Right forelimb (tissue), 1 donor: ENCODE data around the gene ZNF701.
"Not testable (repeated sequence)": the region's sequence is repeated elsewhere in the genome, so short reads cannot be mapped to it uniquely, and the experiment has no call there.

ENCODE experiments used
- DNase-seq: peaks from one replicate; pipeline ENCODE4 v3.0.0-alpha.2; 2018

ZNF701 gene

GRCh38 chr19:52567921-52568320 is 2.2 kb upstream of the ZNF701 start:
- no peak for DNase-seq

GRCh38 chr19:52569638-52569999 is 468 bp upstream of the ZNF701 start:
- peak; percentile 78 for DNase-seq

DNA sequence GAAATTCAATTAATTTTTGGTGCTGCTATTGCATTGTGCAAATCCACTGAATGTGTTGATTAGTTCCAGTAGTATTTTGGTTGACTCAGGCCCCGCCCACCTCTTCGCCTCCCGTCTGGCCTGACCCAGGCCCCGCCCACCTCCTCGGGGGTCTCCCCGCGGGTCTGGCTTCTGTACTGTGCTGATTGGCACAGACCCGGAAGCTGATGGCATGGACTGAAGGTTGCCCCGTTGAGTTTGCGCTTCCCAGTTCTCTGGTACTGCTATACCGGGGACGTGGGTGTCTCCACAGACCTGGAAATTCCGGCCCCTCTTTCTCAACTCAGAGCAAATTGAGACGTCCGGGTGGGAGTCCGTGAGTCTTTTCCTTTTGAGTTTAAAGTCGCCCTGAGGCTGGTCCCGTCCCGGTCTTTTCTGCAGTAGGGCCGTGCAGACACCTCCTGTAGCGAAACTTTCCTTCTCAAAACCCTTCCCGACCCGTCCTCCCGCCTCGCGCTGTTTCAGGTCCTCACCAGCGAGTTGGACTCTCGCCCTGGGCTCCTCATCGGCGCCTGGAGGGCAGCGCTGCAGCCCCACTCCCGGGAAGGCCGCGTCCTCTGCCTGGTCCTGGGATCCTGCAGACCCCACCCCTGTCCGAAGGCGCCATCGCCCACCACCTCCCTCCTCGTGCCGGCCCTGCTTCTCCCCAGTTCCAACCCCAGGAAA is 14.8 kb downstream of the ZNF701 start:
- peak; percentile 60 for DNase-seq

DNA sequence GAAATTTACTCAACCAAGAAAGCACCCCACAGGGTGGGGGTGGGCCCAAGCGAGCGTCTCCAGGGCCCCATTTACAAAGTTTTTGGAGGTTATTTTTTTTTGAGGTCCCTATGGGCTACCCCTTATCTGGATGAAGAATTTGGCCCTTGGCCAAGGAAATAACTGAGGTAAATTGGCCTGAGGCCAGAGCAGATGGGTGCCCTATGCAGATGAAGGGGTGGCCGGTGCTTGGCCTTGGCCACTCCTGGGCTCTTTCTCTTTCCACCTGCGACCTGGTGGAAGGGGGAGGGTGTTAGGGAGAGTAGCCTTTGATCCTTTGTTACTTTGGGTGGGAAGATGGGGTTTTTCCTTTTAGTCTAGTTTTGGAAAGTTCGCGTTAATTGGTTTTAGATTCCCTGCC is 15.5 kb downstream of the ZNF701 start:
- DNase-seq: no peak

DNA sequence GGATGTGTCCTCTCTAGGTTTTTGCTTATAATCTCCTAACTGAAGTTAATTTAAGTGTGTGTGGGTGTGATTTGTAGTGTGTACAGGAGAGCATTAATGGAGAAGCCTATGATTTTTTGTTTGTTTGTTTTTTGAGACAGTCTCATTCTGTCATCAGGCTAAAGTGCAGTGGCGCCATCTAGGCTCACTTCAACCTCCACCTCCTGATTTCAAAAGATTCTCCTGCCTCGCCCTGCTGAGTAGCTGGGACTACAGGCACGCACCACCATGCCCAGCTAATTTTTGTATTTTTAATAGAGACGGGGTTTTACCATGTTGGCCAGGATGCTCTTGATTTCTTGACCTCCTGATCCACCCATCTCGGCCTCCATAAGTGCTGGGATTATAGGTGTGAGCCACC is 20.6 kb downstream of the ZNF701 start:
- no peak for DNase-seq

DNA sequence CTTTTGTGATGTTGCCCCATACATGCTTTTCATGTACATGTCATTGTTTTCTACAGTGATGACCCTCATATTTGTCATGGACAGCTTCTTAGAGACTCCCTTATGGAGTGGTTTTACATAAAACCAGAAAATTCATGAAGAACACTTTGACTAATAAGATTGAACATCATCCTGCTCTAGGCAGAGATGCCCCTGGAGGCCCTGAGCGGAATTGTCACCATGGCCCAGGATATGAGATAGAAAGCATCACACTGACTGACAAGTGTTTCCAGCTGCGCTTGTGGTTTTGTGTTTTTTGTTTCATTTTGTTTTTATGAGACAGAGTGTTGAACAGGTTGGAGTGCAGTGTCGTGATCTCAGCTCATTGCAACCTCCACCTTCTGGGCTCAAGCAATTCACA is 22.2 kb downstream of the ZNF701 start:
- DNase-seq: no peak

DNA sequence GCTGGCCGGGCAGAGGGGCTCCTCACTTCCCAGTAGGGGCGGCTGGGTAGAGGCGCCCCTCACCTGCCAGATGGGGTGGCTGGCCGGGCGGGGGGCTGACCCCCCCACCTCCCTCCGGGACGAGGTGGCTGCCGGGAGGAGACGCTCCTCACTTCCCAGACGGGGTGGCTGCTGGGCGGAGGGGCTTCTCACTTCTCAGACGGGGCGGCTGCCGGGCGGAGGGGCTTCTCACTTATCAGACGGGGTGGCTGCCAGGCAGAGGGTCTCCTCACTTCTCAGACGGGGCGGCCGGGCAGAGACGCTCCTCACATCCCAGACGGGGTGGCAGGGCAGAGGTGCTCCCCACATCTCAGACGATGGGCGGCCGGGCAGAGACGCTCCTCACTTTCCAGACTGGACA is 23.4 kb downstream of the ZNF701 start:
- DNase-seq: not testable (repeated sequence)

- DNase-seq: no peak
Observed at GRCh38 chr19:52599241-52599640, 29.2 kb downstream of the ZNF701 start.

GRCh38 chr19:52600639-52601024 is 30.5 kb downstream of the ZNF701 start:
- no peak for DNase-seq

- DNase-seq: peak; percentile 94
Observed at GRCh38 chr19:52601025-52601973, 31.2 kb downstream of the ZNF701 start.

DNA sequence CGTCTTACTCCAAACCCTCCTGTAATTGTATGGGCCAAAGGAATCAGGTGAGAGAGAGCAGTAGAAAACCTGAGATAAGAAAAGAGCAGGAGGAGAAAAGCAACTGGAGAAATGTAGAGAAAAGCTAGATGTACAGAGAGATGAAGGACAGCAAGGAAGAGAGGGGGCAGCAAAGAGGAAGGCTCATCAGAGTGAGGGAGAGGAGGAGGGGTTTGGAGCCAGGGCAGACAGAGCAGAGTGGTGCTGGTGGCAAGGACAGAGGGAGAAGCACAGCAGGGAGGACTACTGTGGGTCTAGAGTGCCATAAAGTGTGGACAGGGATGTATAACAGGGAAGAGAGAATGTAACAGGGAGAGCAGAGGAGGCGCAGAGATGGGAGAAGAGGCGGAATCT is 31.9 kb downstream of the ZNF701 start:
- DNase-seq: not testable (repeated sequence)

GRCh38 chr19:52602941-52603340 is 32.9 kb downstream of the ZNF701 start:
- DNase-seq: no peak

GRCh38 chr19:52603558-52604207 is 33.6 kb downstream of the ZNF701 start:
- no peak for DNase-seq

- DNase-seq: no peak
Observed at GRCh38 chr19:52613299-52613906, 43.3 kb downstream of the ZNF701 start.

- DNase-seq: no peak
Observed at GRCh38 chr19:52621376-52621775, 51.3 kb downstream of the ZNF701 start.

DNA sequence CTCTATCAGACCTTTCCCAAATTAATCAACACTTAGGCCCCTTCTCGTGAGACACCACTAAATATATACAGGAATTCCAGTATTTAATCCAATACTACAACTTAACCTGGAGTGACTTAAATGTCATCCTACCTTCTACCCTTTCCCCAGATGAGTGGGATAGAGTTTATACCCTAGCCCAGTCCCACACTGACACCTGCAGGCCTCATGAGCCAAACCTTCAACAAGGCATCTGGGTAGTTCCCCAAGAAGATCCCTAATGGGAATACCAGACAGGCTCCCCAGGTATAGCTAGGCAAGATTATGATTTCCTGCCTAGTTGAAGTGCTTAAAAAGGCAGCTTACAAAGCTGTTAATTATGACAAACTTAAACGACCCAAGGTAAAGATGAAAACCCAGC is 52.2 kb downstream of the ZNF701 start:
- no peak for DNase-seq

- no peak for DNase-seq
Observed at GRCh38 chr19:52626915-52627314, 56.8 kb downstream of the ZNF701 start.

GRCh38 chr19:52627441-52627840 is 57.4 kb downstream of the ZNF701 start:
- not testable (repeated sequence) for DNase-seq

GRCh38 chr19:52635786-52636570 is 65.9 kb downstream of the ZNF701 start:
- DNase-seq: no peak
